HL-60 (cell line): ENCODE results near the gene MTM1.

Source experiments
- DNase-seq, 2 experiments: peaks; one replicate each; pipeline ENCODE4 v3.0.0-alpha.2; 2010 to 2020; ENCODE audit warnings: low read depth in 1 of 2, low spot score in 1 of 2
- H3K27ac ChIP-seq: fragments of 250-450 bp; sonication (Bioruptor Pico); replicated peaks from 2 replicates; pipeline ENCODE4 v1.5.1; 2020; ENCODE audit warnings: mild to moderate bottlenecking, moderate library complexity
- H3K27me3 ChIP-seq: fragments of 250-450 bp; sonication (Bioruptor Pico); 2 replicates; pipeline ENCODE4 v1.5.1; 2021; ENCODE audit warnings: mild to moderate bottlenecking, moderate library complexity; ENCODE audit not compliant: insufficient read depth, poor library complexity, severe bottlenecking
- H3K4me3 ChIP-seq: replicated peaks from 2 replicates; pipeline ENCODE4 v1.5.1; 2011; ENCODE audit warnings: mild to moderate bottlenecking, control low read depth, low read length; ENCODE audit not compliant: insufficient read depth
- CTCF ChIP-seq: IDR thresholded peaks from one replicate; pipeline ENCODE4 v1.5.1; 2011; ENCODE audit warnings: low read length, control low read depth, inconsistent platforms; ENCODE audit not compliant: insufficient read depth
- GABPA ChIP-seq: IDR thresholded peaks from 2 replicates; pipeline ENCODE4 v1.6.1; 2012; ENCODE audit warnings: low read depth
- POLR2AphosphoS5 ChIP-seq: IDR thresholded peaks from 2 replicates; pipeline ENCODE4 v1.6.1; 2012; ENCODE audit warnings: low read depth
- REST ChIP-seq: IDR thresholded peaks from 2 replicates; pipeline ENCODE4 v1.6.1; 2012; ENCODE audit warnings: low read depth; ENCODE audit not compliant: insufficient replicate concordance
- SPI1 ChIP-seq: IDR thresholded peaks from 2 replicates; pipeline ENCODE4 v1.6.1; 2012; ENCODE audit warnings: low read depth, mild to moderate bottlenecking, borderline replicate concordance

The MTM1 gene

GRCh38 chrX:150701377-150701776 lies 133.0 kb downstream of the MTM1 start:
- H3K27ac ChIP-seq: no peak overlapping the region
- TF ChIP-seq GABPA (no peak), CTCF (no peak), SPI1 (no peak), REST (no peak), POLR2AphosphoS5 (no peak)
- no peak for DNase-seq
- H3K27me3 ChIP-seq: no peaks in the 10 kb centered on the region
- H3K4me3 ChIP-seq: no peak overlapping the region

- H3K4me3 ChIP-seq: no peak overlapping the region
- DNase-seq: no peak
- no peaks in the 10 kb centered on the region for H3K27me3 ChIP-seq
- TF ChIP-seq REST: no peak
- no peak overlapping the region for H3K27ac ChIP-seq
Observed at GRCh38 chrX:150702966-150703694, 134.7 kb downstream of the MTM1 start.

GRCh38 chrX:150703695-150703974 lies 135.2 kb downstream of the MTM1 start:
- no peak overlapping the region for H3K27ac ChIP-seq
- no peak for DNase-seq
- no peak for TF ChIP-seq REST
- H3K27me3 ChIP-seq: no peaks in the 10 kb centered on the region
- H3K4me3 ChIP-seq: no peak overlapping the region

GRCh38 chrX:150704030-150704613 lies 135.7 kb downstream of the MTM1 start:
- Histone ChIP-seq H3K27ac (no peak overlapping the region), H3K27me3 (no peaks in the 10 kb centered on the region), H3K4me3 (no peak overlapping the region)
- no peak for DNase-seq
- TF ChIP-seq POLR2AphosphoS5 (no peak), GABPA (no peak), REST (no peak), CTCF (no peak), SPI1 (no peak)
